HepG2 (cell line): ENCODE results near the gene ENGASE. TPM values are rescaled to one million over a fixed set of nuclear protein-coding genes. Genes with fewer than 3 reads are reported as not detected.

ENCODE experiments used
- BRF2 ChIP-seq: sonication (generic); formaldehyde crosslinking; IDR thresholded peaks from 2 replicates; pipeline ENCODE4 v1.8.1; 2022; ENCODE audit warnings: mild to moderate bottlenecking, missing genetic modification reagents
- CEBPG ChIP-seq: IDR thresholded peaks from 2 replicates; pipeline ENCODE4 v1.6.1; 2016
- CENPT ChIP-seq: sonication (generic); formaldehyde crosslinking; IDR thresholded peaks from 2 replicates; pipeline ENCODE4 v1.8.0; 2022; ENCODE audit warnings: low read depth, mild to moderate bottlenecking, moderate library complexity, missing genetic modification reagents
- CREB1 ChIP-seq, 2 experiments: fragments of 450-650 bp in 1 of 2; IDR thresholded peaks; 2 replicates each; pipeline ENCODE4 v1.6.1; 2016 to 2017; ENCODE audit warnings: control low read depth in 1 of 2, mild to moderate bottlenecking in 1 of 2, missing compliant biosample characterization in 1 of 2, missing genetic modification characterization in 1 of 2
- CSRNP2 ChIP-seq: sonication (generic); formaldehyde crosslinking; conservative IDR thresholded peaks from 2 replicates; pipeline ENCODE4 v1.8.0; 2022; ENCODE audit warnings: low read depth, missing genetic modification reagents
- EP300 ChIP-seq, 3 experiments: sonication (generic) in 1 of 3; formaldehyde crosslinking in 1 of 3; IDR thresholded peaks; 2 replicates each; pipeline versions ENCODE4 v1.5.1 to v1.6.1; 2011 to 2020; ENCODE audit warnings: low read depth in 2 of 3, low read length in 2 of 3, borderline replicate concordance in 1 of 3, improper control_type of control experiment in 1 of 3, mild to moderate bottlenecking in 1 of 3, missing genetic modification reagents in 1 of 3, moderate library complexity in 1 of 3
- FOXK1 ChIP-seq: sonication (generic); formaldehyde crosslinking; IDR thresholded peaks from 2 replicates; pipeline ENCODE4 v1.4.0; 2020; ENCODE audit warnings: low read depth, missing genetic modification reagents, borderline replicate concordance
- FOXO4 ChIP-seq: sonication (generic); formaldehyde crosslinking; conservative IDR thresholded peaks from 2 replicates; pipeline ENCODE4 v1.8.1; 2023; ENCODE audit warnings: missing genetic modification reagents
- GTF2F1 ChIP-seq: fragments of 150-350 bp; IDR thresholded peaks from 2 replicates; pipeline ENCODE4 v1.6.1; 2014; ENCODE audit warnings: low read length
- HIVEP1 ChIP-seq: sonication (generic); formaldehyde crosslinking; IDR thresholded peaks from 2 replicates; pipeline ENCODE4 v1.4.0; 2020; ENCODE audit warnings: mild to moderate bottlenecking, missing genetic modification reagents
- IRF1 ChIP-seq: sonication (generic); formaldehyde crosslinking; IDR thresholded peaks from 2 replicates; pipeline ENCODE4 v1.4.0; 2020; ENCODE audit warnings: low read depth, mild to moderate bottlenecking, missing genetic modification reagents
- KMT2A ChIP-seq: sonication (generic); formaldehyde crosslinking; IDR thresholded peaks from 2 replicates; pipeline ENCODE4 v1.4.0; 2020; ENCODE audit warnings: missing genetic modification reagents
- MIER3 ChIP-seq: IDR thresholded peaks from 2 replicates; pipeline ENCODE4 v1.6.1; 2016; ENCODE audit warnings: missing compliant biosample characterization, borderline replicate concordance
- NCOA1 ChIP-seq: sonication (generic); formaldehyde crosslinking; IDR thresholded peaks from 2 replicates; pipeline ENCODE4 v1.9.0; 2021; ENCODE audit warnings: missing genetic modification reagents
- NFE2L1 ChIP-seq: sonication (generic); formaldehyde crosslinking; IDR thresholded peaks from 2 replicates; pipeline ENCODE4 v1.4.0; 2020; ENCODE audit warnings: missing genetic modification reagents, mild to moderate bottlenecking, borderline replicate concordance
- POGZ ChIP-seq: sonication (generic); formaldehyde crosslinking; IDR thresholded peaks from 2 replicates; pipeline ENCODE4 v1.4.0; 2020; ENCODE audit warnings: mild to moderate bottlenecking, missing genetic modification reagents
- ZFP41 ChIP-seq: sonication (generic); formaldehyde crosslinking; IDR thresholded peaks from 2 replicates; pipeline ENCODE4 v1.4.0; 2020; ENCODE audit warnings: mild to moderate bottlenecking, missing genetic modification reagents, borderline replicate concordance
- ZNF138 ChIP-seq: sonication (generic); formaldehyde crosslinking; IDR thresholded peaks from 2 replicates; pipeline ENCODE4 v1.5.0; 2020; ENCODE audit warnings: mild to moderate bottlenecking, low read depth, missing genetic modification reagents
- ZNF253 ChIP-seq: sonication (generic); formaldehyde crosslinking; IDR thresholded peaks from 2 replicates; pipeline ENCODE4 v1.8.0; 2022; ENCODE audit warnings: mild to moderate bottlenecking, missing genetic modification reagents, borderline replicate concordance
- ZNF296 ChIP-seq: sonication (generic); formaldehyde crosslinking; conservative IDR thresholded peaks from 2 replicates; pipeline ENCODE4 v1.5.0; 2020; ENCODE audit warnings: mild to moderate bottlenecking, missing genetic modification reagents
- ZNF547 ChIP-seq: sonication (generic); formaldehyde crosslinking; IDR thresholded peaks from 2 replicates; pipeline ENCODE4 v1.5.1; 2020; ENCODE audit warnings: mild to moderate bottlenecking, missing genetic modification reagents
- ZNF703 ChIP-seq: sonication (generic); formaldehyde crosslinking; IDR thresholded peaks from 2 replicates; pipeline ENCODE4 v1.5.1; 2020; ENCODE audit warnings: missing genetic modification reagents, mild to moderate bottlenecking, moderate library complexity, borderline replicate concordance
- polyA plus RNA-seq, 8 experiments: library from polyadenylated mRNA; depleted of rRNA in 3 of 8; stranded (reverse) in 7 of 8; unstranded in 1 of 8; fragments of >200 nt; fragmentation: Illumina TruSeq in 4 of 8; extraction: Trizol in 4 of 8; gene quantifications; 2 replicates each; pipeline versions ENCODE4 v1.2.1 to v1.2.3, GENCODE V29; 2011 to 2016; ENCODE audit warnings: low read depth in 4 of 8, missing spikeins in 1 of 8, mixed read lengths in 1 of 8; ENCODE audit not compliant: insufficient read depth in 1 of 8
- total RNA-seq, 5 experiments: library from RNA; depleted of rRNA; stranded (reverse); fragments of >200 nt; fragmentation: Illumina TruSeq; extraction: Trizol; gene quantifications; 2 replicates each; pipeline ENCODE4 v1.2.3, GENCODE V29; 2016; ENCODE audit warnings: low read depth in 1 of 5

ENGASE gene
- total and polyA plus RNA-seq, 2 of the 13 experiments (the other 11 are each of a cell fraction or from before 2014, with no cell fraction given) = 10.6 to 18.1 TPM

GRCh38 chr17:79026376-79027273 lies 48.0 kb upstream of the ENGASE start (continued):
- TF ChIP-seq ZNF138 (CRISPR knock-in tag) (no peak), BRF2 (no peak), MIER3 (CRISPR knock-in tag) (peak; percentile 37; the same call in 1 of the 2 replicates), ZNF253 (CRISPR knock-in tag) (peak; percentile 86; the same call in 1 of the 2 replicates), NCOA1 (CRISPR knock-in tag) (no peak), IRF1 (CRISPR knock-in tag) (0 out of 2 replicates have a peak, but pooled peaks have one; percentile 84), ZNF296 (CRISPR knock-in tag) (no peak), CENPT (0 out of 2 replicates have a peak, but pooled peaks have one; percentile 63), ZFP41 (CRISPR knock-in tag) (no peak), NFE2L1 (CRISPR knock-in tag) (no peak), EP300 (IDR thresholded peaks at IDR 0.05; ENCODE audit: low read depth in 2 of 2, low read length in 2 of 2) (peak; percentile 75 to 94; a peak in 3 of 4 replicates), EP300 (CRISPR knock-in tag; IDR thresholded peaks at IDR 0.05; ENCODE audit: borderline replicate concordance) (peak; percentile 90), GTF2F1 (peak; percentile 12; the same call in 1 of the 2 replicates), POGZ (CRISPR knock-in tag) (peak; percentile 55; the same call in 1 of the 2 replicates), CREB1 (IDR thresholded peaks at IDR 0.05) (peak; percentile 47), CREB1 (CRISPR knock-in tag; IDR thresholded peaks at IDR 0.05) (peak; percentile 58; the same call in 1 of the 2 replicates), ZNF547 (CRISPR knock-in tag) (no peak; the same call in 1 of the 2 replicates), FOXK1 (peak; percentile 61; the same call in 1 of the 2 replicates), HIVEP1 (CRISPR knock-in tag) (peak; percentile 96), CSRNP2 (CRISPR knock-in tag) (no peak), CEBPG (no peak), ZNF703 (CRISPR knock-in tag) (no peak), KMT2A (0 out of 2 replicates have a peak, but pooled peaks have one; percentile 23), FOXO4 (CRISPR knock-in tag) (no peak)
